Measurements from ENCODE around the gene PSMB7.

- no peak for TF ChIP-seq CTCF (IDR thresholded peaks at IDR 0.05; ENCODE audit: insufficient read depth, low read depth, low read length)
- TF ChIP-seq EZH2 (IDR thresholded peaks at IDR 0.05; ENCODE audit: insufficient read depth, low read length), result no peak
Observed at GRCh38 chr9:124403246-124403645, 12.0 kb downstream of the PSMB7 start.
